HG03139 (cell line): ENCODE results near the gene CTBP2.
"Not testable (repeated sequence)": the region's sequence is repeated elsewhere in the genome, so short reads cannot be mapped to it uniquely, and the experiment has no call there.

Experiments
- ATAC-seq: cut with Tn5 transposase; IDR thresholded peaks from one replicate; pipeline ENCODE4 v1.9.1; 2021; ENCODE audit not compliant: unreplicated experiment

Gene CTBP2

DNA sequence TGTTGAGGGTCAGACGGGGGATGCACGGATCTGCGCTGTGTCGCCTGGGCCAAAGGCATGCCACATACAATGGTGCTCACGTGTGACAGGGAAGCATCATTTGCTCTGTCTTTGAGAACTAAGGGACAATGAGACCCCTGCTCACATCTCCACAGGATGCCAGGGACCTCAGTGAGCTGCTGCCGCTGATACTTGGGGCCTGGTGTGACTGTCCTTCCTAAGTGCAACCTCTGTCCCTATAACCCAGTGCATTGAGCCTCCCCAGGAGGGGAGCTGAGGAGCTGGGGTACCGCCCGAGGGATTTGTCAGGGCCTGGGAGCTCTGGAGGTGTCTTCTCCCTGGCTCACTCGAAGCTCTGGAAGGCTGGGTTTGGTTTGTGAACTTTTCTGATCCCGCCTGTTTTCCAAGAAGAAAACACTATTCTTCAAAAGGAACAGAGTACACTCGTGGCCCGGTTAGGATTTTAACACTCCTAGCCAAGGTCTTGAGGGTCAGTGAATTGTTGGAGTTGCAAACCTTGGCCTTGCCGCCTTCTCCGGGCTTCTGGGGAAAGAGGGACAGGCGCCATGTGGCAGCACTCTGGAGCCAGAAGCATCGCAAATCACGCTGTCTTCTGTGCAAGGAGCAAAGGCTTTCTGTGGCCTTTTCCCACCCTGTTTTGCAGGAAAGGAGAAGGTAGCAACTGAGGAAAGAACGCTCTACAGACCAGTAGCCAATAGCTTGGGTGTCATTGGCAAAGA, 26.2 kb upstream of the CTBP2 start:
- no peak for ATAC-seq

DNA sequence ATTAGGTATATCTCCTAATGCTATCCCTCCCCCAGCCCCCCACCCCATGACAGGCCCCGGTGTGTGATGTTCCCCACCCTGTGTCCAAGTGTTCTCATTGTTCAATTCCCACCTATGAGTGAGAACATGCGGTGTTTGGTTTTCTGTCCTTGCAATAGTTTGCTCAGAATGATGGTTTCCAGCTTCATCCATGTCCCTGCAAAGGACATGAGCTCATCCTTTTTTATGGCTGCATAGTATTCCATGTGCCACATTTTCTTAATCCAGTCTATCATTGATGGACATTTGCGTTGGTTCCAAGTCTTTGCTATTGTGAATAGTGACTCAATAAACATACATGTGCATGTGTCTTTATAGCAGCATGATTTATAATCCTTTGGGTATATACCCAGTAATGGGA, 18.7 kb upstream of the CTBP2 start:
- not testable (repeated sequence) for ATAC-seq

DNA sequence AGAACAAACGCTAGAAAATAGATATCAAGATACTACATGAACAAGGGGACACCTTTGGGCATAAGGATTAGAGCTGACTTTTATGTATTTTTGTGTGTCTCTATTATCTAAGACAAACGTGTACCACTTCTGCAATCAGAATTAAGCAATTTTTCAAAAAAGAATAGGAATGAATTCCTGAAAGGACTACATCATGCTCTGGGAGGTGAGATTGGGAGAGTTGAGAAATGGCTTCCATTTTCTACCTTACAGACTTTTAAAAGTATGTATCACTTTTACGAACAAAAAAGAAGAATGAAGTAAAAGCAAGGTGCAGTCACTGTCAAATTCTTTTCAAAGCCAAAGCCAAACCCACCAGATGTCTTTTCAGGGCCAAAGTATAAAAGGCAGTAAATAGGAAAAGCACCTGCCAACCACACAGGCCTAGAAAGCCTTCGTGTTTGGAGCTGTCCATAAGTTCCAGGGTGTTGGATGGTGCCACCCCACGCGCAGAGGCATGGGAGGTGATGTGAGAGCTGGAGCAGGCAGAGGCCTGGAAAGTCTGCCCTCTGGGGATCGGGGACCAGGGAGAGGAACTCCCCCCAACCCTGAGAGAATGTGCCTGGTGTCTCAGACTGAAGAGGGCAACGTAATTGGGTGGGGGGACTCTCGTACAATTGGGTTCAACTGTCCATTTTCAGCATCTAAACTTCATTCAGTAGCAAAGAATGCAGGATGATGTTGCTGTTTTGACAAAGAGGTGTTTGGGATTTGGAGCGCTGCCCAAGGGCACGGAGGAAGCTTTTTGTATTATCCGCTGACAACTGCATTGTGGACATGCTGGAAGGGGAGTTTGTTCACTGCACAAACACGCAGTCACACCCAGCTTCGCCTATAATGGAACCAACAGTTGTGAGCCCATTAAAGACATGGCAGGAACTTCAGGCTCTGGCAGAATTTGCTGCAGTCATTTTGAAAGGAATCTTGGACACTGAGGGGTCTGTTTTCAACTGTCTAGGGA, 17.6 kb upstream of the CTBP2 start:
- no peak for ATAC-seq

- ATAC-seq, result no peak
These were observed 15.4 kb upstream of the CTBP2 start for GRCh38 chr10:125175807-125176206.

- ATAC-seq, result no peak
These were observed 14.0 kb upstream of the CTBP2 start for GRCh38 chr10:125174360-125174759.

- ATAC-seq, result no peak
These were observed 12.3 kb upstream of the CTBP2 start for GRCh38 chr10:125172694-125173093.

GRCh38 chr10:125171402-125172306, 11.3 kb upstream of the CTBP2 start:
- no peak for ATAC-seq

GRCh38 chr10:125169915-125170314, 9.6 kb upstream of the CTBP2 start:
- ATAC-seq, result no peak

DNA sequence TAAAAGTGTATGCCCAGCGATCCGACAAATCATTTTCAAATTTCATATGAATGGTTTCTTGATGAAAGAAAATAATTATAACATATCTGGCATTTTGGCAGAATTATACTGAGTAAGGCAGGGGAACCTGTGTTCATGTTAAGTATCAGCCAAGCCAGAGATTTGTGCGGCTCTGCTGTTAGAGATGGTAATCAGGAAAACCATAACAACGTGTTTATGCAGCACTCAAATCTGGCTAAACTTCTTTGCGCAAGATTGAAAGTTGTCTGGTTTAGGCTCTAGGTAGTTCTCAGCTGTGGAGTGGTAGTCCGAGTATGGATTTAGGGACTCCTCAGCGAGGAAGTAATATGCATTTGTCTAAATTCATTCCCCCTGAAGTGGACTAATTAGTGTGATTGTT, 8.9 kb upstream of the CTBP2 start:
- no peak for ATAC-seq

- ATAC-seq, result no peak
These were observed 6.3 kb upstream of the CTBP2 start for GRCh38 chr10:125166658-125167057.

- no peak for ATAC-seq
These were observed 5.5 kb upstream of the CTBP2 start for GRCh38 chr10:125165584-125166573.

DNA sequence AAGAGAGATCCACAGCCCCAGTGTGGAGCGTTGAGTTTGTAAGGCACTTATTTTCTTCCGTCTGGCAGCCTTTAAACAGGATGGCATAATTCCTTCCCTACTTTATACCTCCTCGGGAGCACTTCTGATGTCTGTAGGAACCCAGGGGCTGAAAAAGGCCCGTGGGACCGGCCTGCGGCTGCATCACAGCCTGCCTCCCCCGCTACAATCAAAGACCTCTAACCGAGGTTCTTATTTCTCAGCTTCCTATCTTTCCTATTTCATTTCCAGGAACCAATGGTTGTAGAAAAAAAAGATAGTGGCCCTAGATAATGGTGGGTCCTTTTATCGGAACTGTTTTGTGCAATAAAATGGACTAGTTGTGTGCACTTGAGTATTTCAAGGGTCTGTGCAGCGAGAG, 4.1 kb upstream of the CTBP2 start:
- ATAC-seq, result no peak

GRCh38 chr10:125163803-125164202, 3.4 kb upstream of the CTBP2 start:
- no peak for ATAC-seq

DNA sequence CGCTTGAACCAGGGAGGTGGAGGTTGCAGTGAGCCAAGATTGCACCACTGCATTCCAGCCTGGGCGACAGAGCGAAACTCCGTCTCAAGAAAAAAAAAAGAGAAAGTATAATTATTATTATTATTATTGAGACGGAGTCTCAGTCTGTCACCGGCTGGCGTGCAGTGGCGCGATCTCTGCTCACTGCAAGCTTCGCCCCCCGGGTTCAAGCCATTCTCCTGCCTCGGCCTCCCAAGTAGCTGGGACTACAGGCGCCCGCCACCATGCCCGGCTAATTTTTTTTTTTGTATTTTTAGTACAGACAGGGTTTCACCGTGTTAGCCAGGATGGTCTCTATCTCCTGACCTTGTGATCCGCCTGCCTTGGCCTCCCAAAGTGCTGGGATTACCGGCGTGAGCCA, 2.9 kb upstream of the CTBP2 start:
- not testable (repeated sequence) for ATAC-seq

DNA sequence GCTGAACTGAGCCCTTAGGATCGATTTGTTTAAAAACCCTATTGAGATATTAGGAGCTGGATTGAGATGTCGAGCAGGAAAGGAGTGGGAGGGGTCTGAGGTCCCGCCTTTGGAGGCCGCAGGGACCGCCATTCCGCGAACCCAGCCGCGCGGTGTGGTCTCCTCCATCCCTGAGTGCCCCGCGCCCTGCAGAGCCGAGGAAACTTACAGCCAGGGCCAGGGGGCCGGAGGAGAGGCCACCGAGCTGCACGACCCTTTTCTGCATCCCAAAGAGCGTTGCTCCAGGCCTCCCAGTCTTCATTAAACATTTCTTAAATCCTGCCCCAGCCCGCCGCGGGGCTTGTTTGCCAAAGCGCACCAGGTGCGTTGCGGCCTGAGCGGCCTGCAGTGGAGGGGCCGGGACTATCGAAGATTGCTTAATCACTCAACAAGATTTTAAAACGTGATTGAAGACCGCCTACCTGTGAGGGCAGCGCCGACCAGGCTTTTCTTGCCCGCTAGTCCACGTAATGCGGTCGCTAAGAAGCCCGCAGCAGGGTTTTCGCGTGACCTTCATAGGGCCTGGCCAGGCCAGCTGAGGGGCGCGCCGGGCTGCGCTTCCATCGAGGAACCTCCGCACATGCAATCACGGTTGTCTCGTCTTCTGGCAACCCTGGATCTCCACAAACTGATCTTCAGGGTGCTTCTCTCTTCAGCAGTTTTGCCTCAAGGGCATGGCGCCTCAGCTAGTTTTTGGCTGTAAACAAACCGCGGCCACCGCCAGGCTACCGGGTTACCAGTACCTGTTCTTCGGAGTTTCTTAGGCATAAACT, 2.0 kb upstream of the CTBP2 start:
- no peak for ATAC-seq

- no peak for ATAC-seq
These were observed 1.4 kb upstream of the CTBP2 start for GRCh38 chr10:125161707-125162119.

GRCh38 chr10:125160856-125161706, 718 bp upstream of the CTBP2 start:
- no peak for ATAC-seq

DNA sequence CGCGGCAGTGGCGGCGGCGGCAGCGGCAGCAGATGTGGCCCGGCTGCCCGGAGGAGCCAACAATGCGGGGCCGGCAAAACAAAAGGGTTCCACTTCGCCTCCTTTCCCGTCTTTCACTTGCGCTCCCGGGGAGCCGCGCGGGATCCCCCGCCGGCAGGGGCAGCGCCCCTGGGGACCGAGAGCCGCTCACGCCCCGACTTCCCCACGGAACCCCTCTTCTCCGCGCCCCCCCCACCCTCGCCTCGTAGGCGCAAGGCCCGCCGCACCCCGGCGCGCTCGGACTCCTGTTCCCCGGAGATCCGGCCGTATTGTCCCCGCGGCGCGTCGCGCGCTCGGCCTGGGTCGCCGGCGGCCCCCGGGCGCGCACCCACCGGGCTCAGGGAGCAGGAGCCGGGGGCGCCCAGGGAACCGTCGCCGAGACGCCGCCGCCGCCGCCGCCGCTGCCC, 854 bp downstream of the CTBP2 start:
- no peak for ATAC-seq
